Natural killer cell (primary cell): ENCODE data around the gene ZNF580. TPM values are rescaled to one million over a fixed set of nuclear protein-coding genes. Genes with fewer than 3 reads are reported as not detected.

Experiments
- ATAC-seq, 3 donors: fragments of 150-1000 bp in 2 of 3; fragments of 200-7000 bp in 1 of 3; cut with Tn5 transposase; 1 replicate in 1 of 3; 2 replicates in 2 of 3; pipeline ENCODE4 v1.10.0; 2021; ENCODE audit warnings: mild to moderate bottlenecking in 2 of 3, moderate library complexity in 2 of 3
- DNase-seq, 2 donors: peaks; one replicate each; pipeline versions ENCODE4 v3.0.0 to v3.0.0-alpha.2; 2013 to 2021; ENCODE audit warnings: mixed read lengths in 1 of 2
- H3K27ac ChIP-seq: one replicate; pipeline ENCODE4 v1.5.1; 2013; ENCODE audit warnings: mild to moderate bottlenecking, low read length
- H3K27me3 ChIP-seq: one replicate; pipeline ENCODE4 v1.6.1; 2013; ENCODE audit warnings: low read length; ENCODE audit not compliant: control insufficient read depth, insufficient read depth
- H3K36me3 ChIP-seq: one replicate; pipeline ENCODE4 v1.6.1; 2013; ENCODE audit warnings: low read length; ENCODE audit not compliant: control insufficient read depth, insufficient read depth
- H3K4me1 ChIP-seq: one replicate; pipeline ENCODE4 v1.6.1; 2013; ENCODE audit warnings: low read length; ENCODE audit not compliant: control insufficient read depth, insufficient read depth
- H3K4me3 ChIP-seq: one replicate; pipeline ENCODE4 v1.5.1; 2013; ENCODE audit warnings: low read length
- H3K9me3 ChIP-seq: one replicate; pipeline ENCODE4 v1.6.1; 2013; ENCODE audit warnings: low read length; ENCODE audit not compliant: control insufficient read depth, insufficient read depth
- H3K27ac Mint-ChIP-seq, 2 donors: one replicate each; pipeline ENCODE4 v1.8.0; 2022; ENCODE audit warnings: mild to moderate bottlenecking in 2 of 2, mixed read lengths in 2 of 2, moderate library complexity in 1 of 2
- H3K27me3 Mint-ChIP-seq, 2 donors: one replicate each; pipeline ENCODE4 v1.8.0; 2022; ENCODE audit warnings: low read depth in 2 of 2, mixed read lengths in 2 of 2
- H3K36me3 Mint-ChIP-seq: one replicate; pipeline ENCODE4 v1.8.0; 2022; ENCODE audit warnings: mixed read lengths
- H3K4me1 Mint-ChIP-seq, 2 donors: one replicate each; pipeline ENCODE4 v1.8.0; 2022; ENCODE audit warnings: mixed read lengths in 2 of 2
- H3K4me3 Mint-ChIP-seq: one replicate; pipeline ENCODE4 v1.8.0; 2022; ENCODE audit warnings: mild to moderate bottlenecking, moderate library complexity, mixed read lengths
- H3K9me3 Mint-ChIP-seq, 2 donors: one replicate each; pipeline ENCODE4 v1.8.0; 2022; ENCODE audit warnings: mixed read lengths in 2 of 2
- WGBS: methylation state at CpG from one replicate; pipeline ENCODE4 v1.1.7; 2013; ENCODE audit warnings: missing lambda C conversion rate; ENCODE audit not compliant: insufficient coverage; 5-methylcytosine and 5-hydroxymethylcytosine counted together
- intact Hi-C: fragments of 100-400 bp; cut with micrococcal nuclease; formaldehyde crosslinking; loops from one replicate; pipeline ENCODE4 v1.14.2; 2022
- total RNA-seq, 4 donors: library from RNA; stranded (reverse); fragments of 120-200 nt in 1 of 4; gene quantifications; one replicate each; pipeline versions ENCODE4 v1.2.3 to v1.2.4, GENCODE V29; 2013 to 2022
- TF ChIP-seq, protein P1 (sequence below): fragments of 200-600 bp; IDR thresholded peaks from one replicate; pipeline ENCODE4 v1.8.0; 2022; ENCODE audit warnings: antibody characterized with exemption

The ZNF580 gene
- total RNA-seq, 3 donors from 2014 or later (not counting 1 experiment from before 2014, with no cell fraction given), result 38.0 to 46.0 (median 40.0) TPM

DNA sequence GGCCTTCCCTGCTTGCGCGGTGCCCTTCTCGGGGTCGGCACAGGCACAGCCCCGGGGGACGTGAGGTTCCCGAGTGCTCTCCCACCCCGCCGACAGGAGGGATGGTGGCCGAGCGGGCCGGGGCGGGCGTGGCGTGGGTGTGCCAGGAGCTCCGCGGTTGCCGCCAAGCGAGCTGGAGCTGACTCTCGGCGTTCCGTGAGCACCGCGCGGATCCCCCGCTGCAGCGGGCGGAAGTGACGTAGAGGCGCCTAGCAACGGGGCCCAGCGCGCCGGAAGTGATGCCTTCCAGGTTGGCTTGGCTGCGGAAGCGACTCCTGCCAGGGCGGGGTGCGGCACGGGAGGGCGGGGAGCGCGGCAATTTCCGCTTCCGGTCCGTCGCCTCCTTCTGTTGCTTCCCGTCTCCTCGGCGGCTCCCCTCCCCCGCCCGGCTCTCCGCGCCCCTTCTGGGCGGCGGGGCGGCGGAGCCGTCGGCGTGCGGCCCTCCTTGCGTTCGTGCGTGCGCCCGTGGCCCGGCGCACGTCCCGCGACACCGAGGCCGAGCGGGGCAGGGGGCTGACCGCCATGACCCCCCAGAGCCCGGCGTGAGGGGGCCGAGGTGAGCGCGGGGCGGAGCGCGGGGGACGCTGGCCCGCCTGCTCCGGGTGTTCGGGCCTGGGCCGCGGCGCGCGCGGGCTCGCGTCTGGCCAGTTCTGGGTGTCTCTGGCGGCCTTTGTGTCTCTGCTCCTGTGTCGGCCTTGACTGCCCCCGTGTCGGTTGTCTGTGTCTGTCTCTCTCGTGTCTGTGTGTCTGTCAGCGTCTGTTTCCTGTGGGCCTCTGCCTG lies 34.2 kb downstream of the ZNF580 start, which contains the start of gene EPN1:
Gene EPN1 (plus strand): TSS at position 386 of the 820 bp plus-strand sequence. CDS start 3,402 bp downstream, outside the sequence.
- intact Hi-C loops, result loop anchor here (2.0 kb wide), 1 partner anchor 20 kb away; the partner anchor contains the start of gene U2AF2
- Histone ChIP-seq H3K27ac (peak within 1 kb of the TSS; percentile 93), H3K4me3 (peak within 1 kb of the TSS; percentile 85), H3K27me3 (no peaks in the 10 kb centered on the region), H3K4me1 (peaks cover 58% of the 10 kb centered on the region), H3K9me3 (no peaks in the 10 kb centered on the region), H3K36me3 (peaks cover 36% of the 10 kb centered on the region)
- no peaks in the 10 kb centered on the region for H3K36me3 Mint-ChIP-seq
- TF ChIP-seq, protein P1, sequence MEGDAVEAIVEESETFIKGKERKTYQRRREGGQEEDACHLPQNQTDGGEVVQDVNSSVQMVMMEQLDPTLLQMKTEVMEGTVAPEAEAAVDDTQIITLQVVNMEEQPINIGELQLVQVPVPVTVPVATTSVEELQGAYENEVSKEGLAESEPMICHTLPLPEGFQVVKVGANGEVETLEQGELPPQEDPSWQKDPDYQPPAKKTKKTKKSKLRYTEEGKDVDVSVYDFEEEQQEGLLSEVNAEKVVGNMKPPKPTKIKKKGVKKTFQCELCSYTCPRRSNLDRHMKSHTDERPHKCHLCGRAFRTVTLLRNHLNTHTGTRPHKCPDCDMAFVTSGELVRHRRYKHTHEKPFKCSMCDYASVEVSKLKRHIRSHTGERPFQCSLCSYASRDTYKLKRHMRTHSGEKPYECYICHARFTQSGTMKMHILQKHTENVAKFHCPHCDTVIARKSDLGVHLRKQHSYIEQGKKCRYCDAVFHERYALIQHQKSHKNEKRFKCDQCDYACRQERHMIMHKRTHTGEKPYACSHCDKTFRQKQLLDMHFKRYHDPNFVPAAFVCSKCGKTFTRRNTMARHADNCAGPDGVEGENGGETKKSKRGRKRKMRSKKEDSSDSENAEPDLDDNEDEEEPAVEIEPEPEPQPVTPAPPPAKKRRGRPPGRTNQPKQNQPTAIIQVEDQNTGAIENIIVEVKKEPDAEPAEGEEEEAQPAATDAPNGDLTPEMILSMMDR, result no peak
- WGBS, result 1% methylated on average over 101 of the region's 101 CpGs
- DNase-seq (peak; percentile 90 to 99), ATAC-seq (peak; percentile 90 to 96 (median 92))
- H3K9me3 Mint-ChIP-seq, result no peaks in the 10 kb centered on the region
- H3K4me1 Mint-ChIP-seq, result peaks cover 57 to 63% of the 10 kb centered on the region in 2 donors
- no peaks in the 10 kb centered on the region for H3K27me3 Mint-ChIP-seq
- H3K4me3 Mint-ChIP-seq, result peak within 1 kb of the TSS; percentile 93
- H3K27ac Mint-ChIP-seq, result peak within 1 kb of the TSS; percentile 88 to 99

DNA sequence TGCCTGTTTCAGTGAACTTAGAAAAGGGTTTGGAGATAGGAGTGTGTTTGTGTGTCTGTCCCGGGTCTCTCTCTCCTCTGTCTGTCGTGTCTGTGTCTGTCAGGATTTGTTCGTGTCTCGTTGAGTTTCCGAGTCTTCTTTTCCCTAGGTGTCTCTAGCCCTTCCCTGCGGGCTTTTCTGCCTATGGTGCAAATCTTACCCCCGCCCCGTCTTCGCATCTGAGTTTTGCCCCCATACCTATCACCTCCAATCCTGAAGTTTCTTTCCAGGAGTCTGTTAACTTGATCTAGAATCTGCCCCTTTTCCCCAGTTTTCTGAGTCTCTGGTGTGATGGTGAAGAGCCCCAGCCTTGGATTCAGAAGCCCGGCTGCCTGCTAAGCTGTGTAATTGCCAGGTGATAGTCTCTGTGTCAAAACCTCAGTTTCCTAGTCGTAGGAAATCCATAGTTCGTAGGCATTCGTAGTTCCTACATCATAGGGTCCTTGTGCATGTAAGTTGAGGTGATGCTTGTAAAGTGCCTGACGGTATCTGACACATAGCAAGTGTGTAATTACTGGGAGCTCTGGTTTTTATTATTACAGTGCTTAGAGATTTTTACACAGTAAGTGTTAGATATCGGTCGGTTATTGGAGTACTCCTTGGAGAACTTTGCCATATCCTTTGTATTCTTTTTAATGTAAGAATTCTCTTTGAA lies 35.0 kb downstream of the ZNF580 start:
- Mint-ChIP-seq H3K9me3 (no peaks in the 10 kb centered on the region), H3K4me1 (peaks cover 55 to 58% of the 10 kb centered on the region in 2 donors), H3K27me3 (no peaks in the 10 kb centered on the region), H3K36me3 (no peaks in the 10 kb centered on the region), H3K27ac (peak overlapping the region; percentile 88 to 99), H3K4me3 (peak overlapping the region; percentile 93)
- ATAC-seq, result no peak
- H3K27me3 ChIP-seq, result no peaks in the 10 kb centered on the region
- peak in 1 of 2 donors; percentile 31 for DNase-seq
- peaks cover 35% of the 10 kb centered on the region for H3K36me3 ChIP-seq
- H3K9me3 ChIP-seq, result no peaks in the 10 kb centered on the region
- peak overlapping the region; percentile 85 for H3K4me3 ChIP-seq
- 8% methylated on average over 14 of the region's 16 CpGs for WGBS
- intact Hi-C loops, result loop anchor here (2.0 kb wide), 1 partner anchor 21 kb away; the partner anchor contains the start of gene U2AF2
- peaks cover 59% of the 10 kb centered on the region for H3K4me1 ChIP-seq
- TF ChIP-seq, protein P1, result no peak
- peak overlapping the region; percentile 93 for H3K27ac ChIP-seq

- Histone ChIP-seq H3K36me3 (peaks cover 37% of the 10 kb centered on the region), H3K4me3 (no peak overlapping the region), H3K27ac (peak overlapping the region; percentile 93), H3K9me3 (no peaks in the 10 kb centered on the region), H3K27me3 (no peaks in the 10 kb centered on the region), H3K4me1 (peaks cover 59% of the 10 kb centered on the region)
- intact Hi-C loops, result no loop called here
- 95% methylated on average over 5 of the region's 5 CpGs for WGBS
- H3K27me3 Mint-ChIP-seq, result no peaks in the 10 kb centered on the region
- H3K9me3 Mint-ChIP-seq, result no peaks in the 10 kb centered on the region
- H3K4me3 Mint-ChIP-seq, result peak overlapping the region; percentile 93
- peak overlapping the region; percentile 88 to 99 for H3K27ac Mint-ChIP-seq
- TF ChIP-seq, protein P1, result no peak
- DNase-seq (no peak), ATAC-seq (no peak)
- peaks cover 49 to 52% of the 10 kb centered on the region in 2 donors for H3K4me1 Mint-ChIP-seq
- no peaks in the 10 kb centered on the region for H3K36me3 Mint-ChIP-seq
Observed at GRCh38 chr19:55676383-55676782, 35.6 kb downstream of the ZNF580 start.
